HEK293T (cell line): ENCODE measurements around the gene PZP.

Experiments
- ARNT ChIP-seq: fragments of 450-650 bp; IDR thresholded peaks from 2 replicates; pipeline ENCODE4 v1.6.1; 2017; ENCODE audit warnings: mild to moderate bottlenecking
- BHLHE40 ChIP-seq: fragments of 450-650 bp; IDR thresholded peaks from 2 replicates; pipeline ENCODE4 v1.6.1; 2016; ENCODE audit warnings: mild to moderate bottlenecking, moderate library complexity, borderline replicate concordance
- ELF4 ChIP-seq: fragments of 450-650 bp; IDR thresholded peaks from 2 replicates; pipeline ENCODE4 v1.6.1; 2017; ENCODE audit warnings: antibody characterized with exemption
- FOXA1 ChIP-seq: fragments of 450-650 bp; IDR thresholded peaks from 2 replicates; pipeline ENCODE4 v1.6.1; 2016; ENCODE audit warnings: mild to moderate bottlenecking
- FOXM1 ChIP-seq: fragments of 450-650 bp; IDR thresholded peaks from 2 replicates; pipeline ENCODE4 v1.6.1; 2017; ENCODE audit warnings: mild to moderate bottlenecking, borderline replicate concordance
- HDGF ChIP-seq: fragments of 450-650 bp; IDR thresholded peaks from 2 replicates; pipeline ENCODE4 v1.6.1; 2017; ENCODE audit warnings: antibody characterized with exemption, borderline replicate concordance
- L3MBTL2 ChIP-seq: fragments of 450-650 bp; conservative IDR thresholded peaks from 2 replicates; pipeline ENCODE4 v1.6.1; 2016; ENCODE audit warnings: mild to moderate bottlenecking
- LEF1 ChIP-seq: fragments of 450-650 bp; IDR thresholded peaks from 2 replicates; pipeline ENCODE4 v1.6.1; 2017; ENCODE audit warnings: mild to moderate bottlenecking, borderline replicate concordance
- NFRKB ChIP-seq: fragments of 450-650 bp; IDR thresholded peaks from 2 replicates; pipeline ENCODE4 v1.6.1; 2016; ENCODE audit warnings: mild to moderate bottlenecking, moderate library complexity
- PKNOX1 ChIP-seq: fragments of 450-650 bp; IDR thresholded peaks from 2 replicates; pipeline ENCODE4 v1.6.1; 2016
- SP1 ChIP-seq: fragments of 450-650 bp; IDR thresholded peaks from 2 replicates; pipeline ENCODE4 v1.6.1; 2017
- SUZ12 ChIP-seq: fragments of 450-650 bp; IDR thresholded peaks from 2 replicates; pipeline ENCODE4 v1.6.1; 2016; ENCODE audit warnings: mild to moderate bottlenecking
- TARDBP ChIP-seq: fragments of 450-650 bp; IDR thresholded peaks from 2 replicates; pipeline ENCODE4 v1.6.1; 2016
- ZNF384 ChIP-seq: fragments of 450-650 bp; IDR thresholded peaks from 2 replicates; pipeline ENCODE4 v1.6.1; 2016

DNA sequence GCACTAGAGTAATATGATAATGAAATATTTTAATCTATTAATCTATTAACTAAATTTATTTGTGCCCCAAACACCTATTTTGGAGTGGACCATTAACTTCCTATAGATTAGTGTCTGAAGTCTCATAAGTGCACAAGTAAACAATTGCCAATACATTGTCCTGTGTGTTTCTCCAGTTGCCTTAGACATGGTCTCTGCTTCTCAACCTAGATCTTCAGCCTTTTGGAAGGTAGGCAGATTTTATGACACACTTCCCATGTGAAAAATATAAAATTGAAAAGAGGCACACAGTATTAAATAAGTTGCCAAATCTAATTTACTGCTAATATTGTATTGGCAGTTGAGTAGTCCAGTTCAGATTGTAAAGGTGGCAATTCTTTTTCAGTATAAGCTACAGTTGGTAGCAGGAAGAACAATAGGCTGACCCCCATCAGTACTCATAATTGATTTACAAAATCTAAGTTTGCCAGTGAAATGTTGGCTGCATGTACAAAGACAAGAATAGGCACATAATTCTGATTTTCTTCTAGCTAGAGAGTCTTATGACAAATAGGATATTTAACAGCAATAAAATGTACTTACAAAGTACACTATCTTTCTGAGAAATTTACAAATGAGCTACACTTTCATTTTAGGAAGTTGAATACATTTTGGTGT, 103.3 kb downstream of the PZP start:
- TF ChIP-seq BHLHE40 (no peak), HDGF (no peak), ARNT (no peak), ELF4 (no peak), TARDBP (no peak), ZNF384 (no peak), SP1 (no peak), FOXM1 (no peak), FOXA1 (no peak), SUZ12 (no peak), LEF1 (no peak), L3MBTL2 (no peak), PKNOX1 (no peak), NFRKB (no peak)
